ENCODE measurements around the gene NR3C1. TPM values are rescaled to one million over a fixed set of nuclear protein-coding genes. Genes with fewer than 3 reads are reported as not detected.
A peak's percentile ranks its signal among the peaks of the same experiment; 100 is the strongest.

Gene NR3C1
- total and polyA plus RNA-seq, 7 experiments from 2014 or later = 68.0 to 140 (median 100.0) TPM

DNA sequence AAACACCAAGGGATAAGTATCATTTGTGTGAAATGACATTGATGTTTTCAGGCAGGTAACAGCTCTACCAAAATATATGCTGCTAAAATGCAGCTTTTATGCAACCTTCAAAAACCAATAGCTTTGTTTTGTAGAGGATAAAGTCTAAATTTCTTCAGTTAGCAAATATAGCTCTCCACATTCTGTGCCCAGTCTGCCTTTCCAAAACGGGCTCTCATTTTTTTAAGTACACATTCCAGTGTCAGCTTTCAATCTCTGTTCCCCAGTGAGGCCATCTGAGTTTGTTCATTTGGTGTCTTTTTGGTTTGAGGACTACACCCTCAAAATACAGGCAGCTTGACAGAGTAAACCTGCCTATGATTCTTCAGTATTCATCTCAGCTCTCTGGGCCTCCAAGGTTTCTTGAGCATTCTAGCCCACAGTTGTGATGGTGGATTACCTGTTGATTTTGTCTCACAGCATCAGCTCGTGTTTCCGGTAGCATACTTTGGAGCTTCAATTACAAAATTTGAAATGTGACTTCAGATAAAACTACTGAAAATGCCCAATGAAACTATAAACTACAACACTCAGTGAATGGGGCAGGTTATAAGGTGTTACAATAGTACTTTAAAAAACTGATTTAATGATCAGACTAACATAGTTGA, 55.7 kb downstream of the NR3C1 start:
- Histone ChIP-seq H3K9me3 (ENCODE audit: control insufficient read depth in 2 of 3, low read length in 3 of 3) (no peaks in the 10 kb centered on the region), H3K4me1 (ENCODE audit: control insufficient read depth in 2 of 2, insufficient read depth in 2 of 2, low read length in 2 of 2) (peaks cover 38 to 50% of the 10 kb centered on the region in 2 donors), H3K4me3 (ENCODE audit: low read length) (no peak overlapping the region), H3K36me3 (ENCODE audit: control insufficient read depth in 2 of 3, insufficient read depth in 3 of 3, low read length in 3 of 3) (no peaks in the 10 kb centered on the region), H3K27me3 (ENCODE audit: control insufficient read depth in 2 of 2, insufficient read depth in 2 of 2, low read length in 2 of 2) (no peaks in the 10 kb centered on the region), H3K27ac (ENCODE audit: low read depth, low read length) (no peak overlapping the region)
- Mint-ChIP-seq H3K4me1 (peaks cover 16 to 35% (median 29%) of the 10 kb centered on the region in 7 donors), H3K27me3 (no peaks in the 10 kb centered on the region), H3K4me3 (peak overlapping the region in 3 of 10 donors; percentile 37 to 48 (median 38)), H3K9me3 (peaks cover 0 to 2% (median 0%) of the 10 kb centered on the region in 11 donors), H3K27ac (peak overlapping the region in 5 of 9 donors; percentile 5 to 71 (median 47)), H3K36me3 (peaks cover 0 to 9% (median 3%) of the 10 kb centered on the region in 5 donors)
- no peak for DNase-seq
- POLR2A ChIA-PET = interaction anchor here (0.6 kb wide), 3 partner anchors 112 to 1253 kb away, joined by 3 read pairs; no protein-coding TSS in a partner anchor
- ATAC-seq = no peak
- intact Hi-C loops (cut with micrococcal nuclease) = loop anchor here in 1 of 2 donors (2.0 kb wide), 1 partner anchor 15 kb away; no protein-coding TSS in a partner anchor
- CTCF ChIA-PET = interaction anchor here (1.3 kb wide), 1 partner anchor 13 kb away, joined by 3 read pairs; no protein-coding TSS in a partner anchor

DNA sequence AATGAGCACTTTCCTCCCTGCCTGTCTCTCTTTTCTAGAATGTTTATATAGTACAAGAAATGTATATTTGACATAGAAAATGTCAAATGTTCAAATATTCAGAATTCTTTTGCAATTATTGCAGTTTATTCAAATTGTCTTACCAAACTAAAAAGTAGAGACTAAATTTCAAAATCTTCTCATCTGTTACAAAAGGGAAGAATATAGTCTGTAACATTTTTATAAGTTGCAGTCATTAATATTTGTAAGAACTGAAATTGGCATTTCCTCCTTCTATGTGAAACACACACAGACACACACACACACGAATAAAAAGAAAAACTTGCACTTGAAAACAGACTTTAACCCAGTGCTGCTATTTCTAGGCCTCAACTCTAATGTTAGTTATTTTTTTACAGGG, 56.4 kb downstream of the NR3C1 start:
- no peaks in the 10 kb centered on the region for H3K27me3 Mint-ChIP-seq
- H3K4me3 Mint-ChIP-seq = peak overlapping the region in 1 of 10 donors; percentile 38
- POLR2A ChIA-PET = interaction anchor here (0.6 kb wide), 1 partner anchor 1252 kb away, joined by 3 read pairs; no protein-coding TSS in a partner anchor
- DNase-seq (no peak), ATAC-seq (no peak)
- H3K36me3 Mint-ChIP-seq = peaks cover 0 to 13% (median 3%) of the 10 kb centered on the region in 5 donors
- H3K9me3 Mint-ChIP-seq = peaks cover 0 to 4% (median 0%) of the 10 kb centered on the region in 11 donors
- H3K27ac ChIP-seq (ENCODE audit: low read depth, low read length) = no peak overlapping the region
- peak overlapping the region in 5 of 9 donors; percentile 11 to 71 (median 47) for H3K27ac Mint-ChIP-seq
- peaks cover 22 to 38% (median 32%) of the 10 kb centered on the region in 7 donors for H3K4me1 Mint-ChIP-seq
- H3K36me3 ChIP-seq (ENCODE audit: control insufficient read depth in 2 of 3, insufficient read depth in 3 of 3, low read length in 3 of 3) = no peaks in the 10 kb centered on the region
- intact Hi-C loops (cut with micrococcal nuclease) = no loop called here
- no peaks in the 10 kb centered on the region for H3K27me3 ChIP-seq (ENCODE audit: control insufficient read depth in 2 of 2, insufficient read depth in 2 of 2, low read length in 2 of 2)
- H3K4me1 ChIP-seq (ENCODE audit: control insufficient read depth in 2 of 2, insufficient read depth in 2 of 2, low read length in 2 of 2) = peaks cover 31 to 46% of the 10 kb centered on the region in 2 donors
- no peaks in the 10 kb centered on the region for H3K9me3 ChIP-seq (ENCODE audit: control insufficient read depth in 2 of 3, low read length in 3 of 3)
- CTCF ChIA-PET = interaction anchor here (1.3 kb wide), 1 partner anchor 14 kb away, joined by 3 read pairs; no protein-coding TSS in a partner anchor
- H3K4me3 ChIP-seq (ENCODE audit: low read length) = no peak overlapping the region

DNA sequence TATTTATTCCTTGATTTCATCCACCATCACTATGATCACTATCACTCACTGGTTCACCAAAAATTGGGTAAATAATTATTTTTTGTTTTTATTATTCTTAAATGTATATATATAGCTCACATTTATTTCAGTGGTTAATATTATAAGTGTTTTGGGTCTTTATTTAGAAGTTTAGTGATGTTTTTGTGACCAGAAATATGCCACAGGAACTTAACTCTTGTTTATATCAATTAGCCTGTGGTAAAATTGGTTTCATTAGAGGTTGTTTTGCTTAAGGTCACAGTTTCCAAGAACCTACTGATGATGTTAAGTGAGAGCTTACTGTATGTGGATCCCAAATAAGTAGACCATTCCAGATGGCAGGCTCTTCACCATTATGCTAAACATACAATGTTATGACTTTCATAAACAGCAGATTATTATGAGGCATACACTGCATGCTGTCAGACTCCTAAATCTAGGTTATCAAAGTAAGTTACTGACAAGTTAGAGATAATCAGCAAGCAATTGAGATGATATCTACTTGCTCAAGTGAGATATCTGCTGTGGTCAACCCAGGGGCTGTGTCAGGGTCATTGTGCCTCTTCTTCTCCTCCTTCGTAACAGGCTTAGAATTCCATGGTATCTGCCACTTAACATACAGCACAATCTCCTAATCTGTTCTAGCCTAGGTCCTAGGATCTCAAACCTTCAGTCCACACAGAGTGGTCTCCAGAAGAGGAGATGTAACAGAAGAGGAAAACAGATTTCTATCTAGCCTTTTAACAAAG, 57.6 kb downstream of the NR3C1 start:
- ATAC-seq (no peak), DNase-seq (no peak)
- no peaks in the 10 kb centered on the region for H3K9me3 ChIP-seq (ENCODE audit: control insufficient read depth in 2 of 3, low read length in 3 of 3)
- peaks cover 0 to 19% (median 4%) of the 10 kb centered on the region in 5 donors for H3K36me3 Mint-ChIP-seq
- H3K36me3 ChIP-seq (ENCODE audit: control insufficient read depth in 2 of 3, insufficient read depth in 3 of 3, low read length in 3 of 3) = no peaks in the 10 kb centered on the region
- no peaks in the 10 kb centered on the region for H3K27me3 ChIP-seq (ENCODE audit: control insufficient read depth in 2 of 2, insufficient read depth in 2 of 2, low read length in 2 of 2)
- peaks cover 27 to 40% (median 37%) of the 10 kb centered on the region in 7 donors for H3K4me1 Mint-ChIP-seq
- H3K9me3 Mint-ChIP-seq = peaks cover 0 to 4% (median 0%) of the 10 kb centered on the region in 11 donors
- H3K4me3 ChIP-seq (ENCODE audit: low read length) = no peak overlapping the region
- intact Hi-C loops (cut with micrococcal nuclease) = loop anchor here in 1 of 2 donors (1.0 kb wide), 1 partner anchor 8 kb away; no protein-coding TSS in a partner anchor
- no peaks in the 10 kb centered on the region for H3K27me3 Mint-ChIP-seq
- ChIA-PET POLR2A (interaction anchor here (0.6 to 1.0 kb wide), 2 partner anchors 58 to 89 kb away, joined by 4 to 6 read pairs; partner anchors contain the start of gene NR3C1), CTCF (interaction anchor here (0.7 kb wide), 1 partner anchor 101 kb away, joined by 3 read pairs; no protein-coding TSS in a partner anchor)
- no peak overlapping the region for H3K4me3 Mint-ChIP-seq
- peaks cover 21 to 37% of the 10 kb centered on the region in 2 donors for H3K4me1 ChIP-seq (ENCODE audit: control insufficient read depth in 2 of 2, insufficient read depth in 2 of 2, low read length in 2 of 2)
- H3K27ac Mint-ChIP-seq = peak overlapping the region in 2 of 9 donors; percentile 25 to 44
- no peak overlapping the region for H3K27ac ChIP-seq (ENCODE audit: low read depth, low read length)

DNA sequence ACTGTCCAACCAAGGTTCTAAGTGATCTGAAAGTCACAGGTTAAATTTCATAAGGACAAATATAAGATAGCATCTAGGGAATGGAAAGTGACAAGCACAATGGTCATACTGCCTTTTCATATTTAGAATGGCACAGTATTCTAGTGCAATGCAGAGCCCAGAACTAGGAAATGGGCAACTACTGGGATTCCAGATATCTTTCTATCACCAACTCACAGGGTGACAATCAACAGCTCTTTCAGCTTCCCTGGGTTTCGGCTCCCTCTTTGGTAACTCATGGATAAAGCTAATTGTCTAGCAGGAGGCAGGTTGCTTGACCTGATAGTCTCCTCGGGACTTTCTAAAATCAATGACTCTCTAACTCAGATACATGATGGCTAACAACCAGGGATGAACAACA, 60.4 kb downstream of the NR3C1 start:
- Histone ChIP-seq H3K27me3 (ENCODE audit: control insufficient read depth in 2 of 2, insufficient read depth in 2 of 2, low read length in 2 of 2) (no peaks in the 10 kb centered on the region), H3K27ac (ENCODE audit: low read depth, low read length) (no peak overlapping the region), H3K4me1 (ENCODE audit: control insufficient read depth in 2 of 2, insufficient read depth in 2 of 2, low read length in 2 of 2) (peaks cover 8 to 15% of the 10 kb centered on the region in 2 donors), H3K9me3 (ENCODE audit: control insufficient read depth in 2 of 3, low read length in 3 of 3) (no peaks in the 10 kb centered on the region), H3K4me3 (ENCODE audit: low read length) (no peak overlapping the region), H3K36me3 (ENCODE audit: control insufficient read depth in 2 of 3, insufficient read depth in 3 of 3, low read length in 3 of 3) (no peaks in the 10 kb centered on the region)
- Mint-ChIP-seq H3K4me3 (no peak overlapping the region), H3K4me1 (peaks cover 35 to 57% (median 55%) of the 10 kb centered on the region in 7 donors), H3K27me3 (no peaks in the 10 kb centered on the region), H3K9me3 (peaks cover 0 to 4% (median 0%) of the 10 kb centered on the region in 11 donors), H3K36me3 (peaks cover 0 to 24% (median 11%) of the 10 kb centered on the region in 5 donors), H3K27ac (peak overlapping the region in 1 of 9 donors; percentile 0)
- POLR2A ChIA-PET = no interaction called here
- no peak for DNase-seq
- no peak for ATAC-seq
- CTCF ChIA-PET = no interaction called here
- intact Hi-C loops (cut with micrococcal nuclease) = no loop called here

DNA sequence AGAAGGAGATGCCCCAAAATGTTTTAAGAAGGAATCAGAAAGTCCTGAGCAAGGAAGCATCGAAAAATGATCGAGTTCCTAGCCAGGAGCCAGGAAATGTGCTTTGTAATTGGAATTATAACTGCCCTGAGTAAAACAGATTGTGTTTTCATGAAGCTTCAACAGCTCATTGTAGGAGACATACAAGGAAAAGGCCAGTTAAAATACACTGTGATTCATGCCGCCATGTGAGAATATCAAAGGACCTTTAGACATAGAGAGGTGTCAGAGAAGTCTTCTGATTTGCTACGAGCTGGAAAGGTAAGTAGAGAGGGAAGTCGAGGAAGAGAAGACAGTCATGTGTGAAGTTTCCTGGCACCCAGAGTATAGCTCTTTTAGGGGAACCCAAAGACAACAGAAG, 60.9 kb downstream of the NR3C1 start:
- POLR2A ChIA-PET = no interaction called here

DNA sequence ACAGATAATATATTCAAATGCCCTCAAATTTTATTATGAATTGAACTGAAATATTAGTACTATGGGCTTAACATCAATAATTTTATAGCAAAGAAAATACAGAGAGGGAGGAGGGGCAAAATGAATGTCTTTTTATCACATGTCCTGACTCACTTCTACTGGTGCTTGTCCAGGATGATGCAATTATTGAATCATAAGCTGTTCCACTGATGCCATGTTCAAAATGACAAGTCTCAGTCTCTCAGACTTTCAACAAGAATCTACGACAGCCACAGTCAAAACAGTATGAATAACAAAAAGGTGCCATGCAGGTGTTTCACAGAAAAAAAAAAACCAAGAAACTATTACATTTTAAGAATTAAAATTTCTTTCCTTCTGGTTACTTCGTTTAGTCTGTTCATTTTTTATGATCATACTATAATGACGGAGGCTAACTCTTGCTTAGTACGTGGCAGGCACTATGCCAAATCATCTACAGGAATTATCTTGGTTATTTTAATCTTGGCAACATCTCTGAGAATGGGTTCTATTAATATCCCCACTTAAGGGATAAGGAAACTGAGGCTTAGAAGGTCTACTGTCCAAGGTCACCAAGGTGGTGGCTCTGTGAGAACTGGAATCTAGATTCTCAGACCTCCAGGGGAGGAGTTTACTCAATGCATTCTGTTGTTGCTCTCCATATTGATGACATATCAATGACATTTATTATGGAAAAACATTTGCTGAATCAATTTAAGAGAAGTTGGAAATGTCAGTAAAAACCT, 61.5 kb downstream of the NR3C1 start:
- no peak for ATAC-seq
- Mint-ChIP-seq H3K4me1 (peaks cover 26 to 57% (median 56%) of the 10 kb centered on the region in 7 donors), H3K9me3 (peaks cover 0 to 4% (median 0%) of the 10 kb centered on the region in 11 donors), H3K4me3 (peak overlapping the region in 2 of 10 donors; percentile 4 to 8), H3K27me3 (no peaks in the 10 kb centered on the region), H3K36me3 (peaks cover 0 to 22% (median 11%) of the 10 kb centered on the region in 5 donors), H3K27ac (peak overlapping the region in 1 of 9 donors; percentile 5)
- Histone ChIP-seq H3K27ac (ENCODE audit: low read depth, low read length) (no peak overlapping the region), H3K4me1 (ENCODE audit: control insufficient read depth in 2 of 2, insufficient read depth in 2 of 2, low read length in 2 of 2) (peaks cover 6 to 8% of the 10 kb centered on the region in 2 donors), H3K9me3 (ENCODE audit: control insufficient read depth in 2 of 3, low read length in 3 of 3) (no peaks in the 10 kb centered on the region), H3K36me3 (ENCODE audit: control insufficient read depth in 2 of 3, insufficient read depth in 3 of 3, low read length in 3 of 3) (no peaks in the 10 kb centered on the region), H3K4me3 (ENCODE audit: low read length) (no peak overlapping the region), H3K27me3 (ENCODE audit: control insufficient read depth in 2 of 2, insufficient read depth in 2 of 2, low read length in 2 of 2) (no peaks in the 10 kb centered on the region)
- DNase-seq = no peak
- POLR2A ChIA-PET = interaction anchor here (0.8 kb wide), 1 partner anchor 10 kb away, joined by 3 read pairs; no protein-coding TSS in a partner anchor
- intact Hi-C loops (cut with micrococcal nuclease) = loop anchor here in 1 of 2 donors (1.0 kb wide), 1 partner anchor 8 kb away; no protein-coding TSS in a partner anchor
- CTCF ChIA-PET = no interaction called here

More for the DNA sequence above, 60.9 kb downstream of the NR3C1 start:
- peak overlapping the region in 1 of 10 donors; percentile 4 for H3K4me3 Mint-ChIP-seq
- DNase-seq (no peak), ATAC-seq (no peak)
- no peaks in the 10 kb centered on the region for H3K27me3 Mint-ChIP-seq
- H3K36me3 Mint-ChIP-seq = peaks cover 0 to 22% (median 11%) of the 10 kb centered on the region in 5 donors
- no peak overlapping the region for H3K4me3 ChIP-seq (ENCODE audit: low read length)
- intact Hi-C loops (cut with micrococcal nuclease) = no loop called here
- H3K27ac ChIP-seq (ENCODE audit: low read depth, low read length) = no peak overlapping the region
- H3K27ac Mint-ChIP-seq = peak overlapping the region in 2 of 9 donors; percentile 0 to 35
- H3K9me3 Mint-ChIP-seq = peaks cover 0 to 4% (median 0%) of the 10 kb centered on the region in 11 donors
- H3K27me3 ChIP-seq (ENCODE audit: control insufficient read depth in 2 of 2, insufficient read depth in 2 of 2, low read length in 2 of 2) = no peaks in the 10 kb centered on the region
- H3K9me3 ChIP-seq (ENCODE audit: control insufficient read depth in 2 of 3, low read length in 3 of 3) = no peaks in the 10 kb centered on the region
- peaks cover 8 to 11% of the 10 kb centered on the region in 2 donors for H3K4me1 ChIP-seq (ENCODE audit: control insufficient read depth in 2 of 2, insufficient read depth in 2 of 2, low read length in 2 of 2)
- peaks cover 31 to 57% (median 55%) of the 10 kb centered on the region in 7 donors for H3K4me1 Mint-ChIP-seq
- no peaks in the 10 kb centered on the region for H3K36me3 ChIP-seq (ENCODE audit: control insufficient read depth in 2 of 3, insufficient read depth in 3 of 3, low read length in 3 of 3)
- CTCF ChIA-PET = no interaction called here

All from naive thymus-derived CD4-positive, alpha-beta T cell (primary cell).